Testis (tissue), 2 donors: ENCODE data around the gene SLC24A1.

Experiments used
- POLR2A ChIP-seq: fragments of 450-650 bp; IDR thresholded peaks from one replicate; pipeline ENCODE4 v1.6.1; 2017; ENCODE audit warnings: antibody characterized with exemption, mild to moderate bottlenecking, moderate library complexity
- TF ChIP-seq, protein P1 (sequence below), 3 experiments: fragments of 450-650 bp in 2 of 3; fragments of 200-600 bp in 1 of 3; sonication (generic) in 1 of 3; IDR thresholded peaks; one replicate each; pipeline ENCODE4 v1.5.1; 2016 to 2019; ENCODE audit warnings: antibody characterized with exemption in 3 of 3, mild to moderate bottlenecking in 2 of 3, moderate library complexity in 1 of 3

DNA sequence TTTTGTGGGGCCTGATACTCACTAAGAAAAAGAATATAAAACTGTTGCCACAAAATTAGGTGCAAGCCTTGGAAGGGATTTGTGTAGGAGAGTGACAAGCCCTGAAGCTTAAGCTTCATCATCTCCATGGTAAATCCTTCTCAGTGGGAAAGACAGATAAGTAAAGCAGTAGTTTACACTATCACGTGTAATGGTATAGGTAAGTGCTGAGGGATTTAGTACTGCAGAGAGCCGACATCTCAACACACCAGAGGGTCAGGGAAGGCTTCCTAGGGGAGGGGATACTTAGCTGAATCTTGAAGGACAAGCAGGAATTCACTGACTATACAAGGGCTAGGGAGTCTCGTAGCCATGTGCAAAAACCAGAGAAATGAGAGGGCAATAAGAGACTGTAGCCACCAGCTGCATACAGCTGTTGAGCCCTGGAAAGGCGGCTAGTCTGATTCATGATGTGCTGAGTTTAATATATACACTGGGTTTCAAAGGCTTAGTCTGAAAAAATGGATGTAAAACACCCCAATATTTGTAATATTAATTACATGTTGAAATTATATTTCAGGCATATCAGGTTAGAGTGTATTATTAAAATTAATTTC, 11.1 kb downstream of the SLC24A1 start:
- TF ChIP-seq, protein P1, sequence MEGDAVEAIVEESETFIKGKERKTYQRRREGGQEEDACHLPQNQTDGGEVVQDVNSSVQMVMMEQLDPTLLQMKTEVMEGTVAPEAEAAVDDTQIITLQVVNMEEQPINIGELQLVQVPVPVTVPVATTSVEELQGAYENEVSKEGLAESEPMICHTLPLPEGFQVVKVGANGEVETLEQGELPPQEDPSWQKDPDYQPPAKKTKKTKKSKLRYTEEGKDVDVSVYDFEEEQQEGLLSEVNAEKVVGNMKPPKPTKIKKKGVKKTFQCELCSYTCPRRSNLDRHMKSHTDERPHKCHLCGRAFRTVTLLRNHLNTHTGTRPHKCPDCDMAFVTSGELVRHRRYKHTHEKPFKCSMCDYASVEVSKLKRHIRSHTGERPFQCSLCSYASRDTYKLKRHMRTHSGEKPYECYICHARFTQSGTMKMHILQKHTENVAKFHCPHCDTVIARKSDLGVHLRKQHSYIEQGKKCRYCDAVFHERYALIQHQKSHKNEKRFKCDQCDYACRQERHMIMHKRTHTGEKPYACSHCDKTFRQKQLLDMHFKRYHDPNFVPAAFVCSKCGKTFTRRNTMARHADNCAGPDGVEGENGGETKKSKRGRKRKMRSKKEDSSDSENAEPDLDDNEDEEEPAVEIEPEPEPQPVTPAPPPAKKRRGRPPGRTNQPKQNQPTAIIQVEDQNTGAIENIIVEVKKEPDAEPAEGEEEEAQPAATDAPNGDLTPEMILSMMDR (IDR thresholded peaks at IDR 0.05): no peak
- TF ChIP-seq POLR2A: no peak
